SH-SY5Y (cell line): Measurements from ENCODE around the gene AP1G2.

Experiments used
- GATA2 ChIP-seq: IDR thresholded peaks from 2 replicates; pipeline ENCODE4 v1.6.1; 2011; ENCODE audit warnings: mild to moderate bottlenecking, low read depth, low read length
- GATA3 ChIP-seq: IDR thresholded peaks from 2 replicates; pipeline ENCODE4 v1.6.1; 2011; ENCODE audit warnings: low read depth, mild to moderate bottlenecking, low read length, moderate library complexity

- no peak for TF ChIP-seq GATA2
- no peak for TF ChIP-seq GATA3
Measured at GRCh38 chr14:23555533-23555881, 12.1 kb downstream of the AP1G2 start.
